GM19239 (cell line): ENCODE results near the gene INHBE.

ENCODE experiments used
- DNase-seq: peaks from one replicate; pipeline ENCODE4 v3.0.0; 2011; ENCODE audit warnings: low spot score; ENCODE audit not compliant: insufficient read length
- FAIRE-seq: peaks from 2 replicates; lab custom pipeline; 2011; peaks lifted over from hg19 to GRCh38; lab: Jason Lieb, UNC

INHBE gene

DNA sequence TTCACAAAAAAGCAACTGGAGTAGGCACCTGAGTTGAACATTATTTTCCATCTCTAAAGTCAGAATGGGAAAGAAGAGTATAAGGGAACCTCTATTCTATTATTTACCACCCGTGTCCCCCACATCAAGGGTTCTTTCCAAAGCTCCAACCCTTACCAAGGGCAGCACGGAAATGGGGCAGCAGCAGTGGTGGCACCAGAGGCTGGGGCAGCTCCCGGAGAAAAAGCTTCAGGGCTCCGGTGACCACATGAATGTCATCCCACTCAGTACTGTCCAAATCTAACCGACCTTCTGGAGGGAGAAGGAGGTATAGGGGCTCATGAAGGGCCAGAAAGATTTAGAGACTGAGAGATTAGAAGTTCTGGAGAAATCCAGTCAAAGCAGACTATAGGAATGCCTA, 18.8 kb downstream of the INHBE start:
- no peak for DNase-seq
- no peak for FAIRE-seq

DNA sequence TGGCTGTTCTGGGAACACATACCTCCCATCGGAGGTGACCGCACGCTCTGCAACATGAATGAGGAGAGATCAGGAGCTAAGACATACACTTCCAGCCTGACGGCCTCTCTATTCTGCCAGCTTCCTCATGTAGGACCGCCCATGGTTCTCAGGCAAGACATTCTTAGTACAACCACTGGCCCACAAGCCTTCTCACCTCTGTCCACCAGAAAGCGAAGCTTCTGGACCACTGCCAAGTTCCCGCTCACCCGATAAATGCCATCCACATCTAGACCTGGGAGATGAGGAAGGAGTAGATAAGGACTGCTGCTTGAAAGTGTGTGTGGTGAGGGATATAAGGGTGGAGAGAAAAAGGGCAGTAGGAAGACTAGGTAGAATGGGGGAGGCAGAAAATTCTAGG, 19.3 kb downstream of the INHBE start:
- FAIRE-seq: no peak
- DNase-seq: no peak

DNA sequence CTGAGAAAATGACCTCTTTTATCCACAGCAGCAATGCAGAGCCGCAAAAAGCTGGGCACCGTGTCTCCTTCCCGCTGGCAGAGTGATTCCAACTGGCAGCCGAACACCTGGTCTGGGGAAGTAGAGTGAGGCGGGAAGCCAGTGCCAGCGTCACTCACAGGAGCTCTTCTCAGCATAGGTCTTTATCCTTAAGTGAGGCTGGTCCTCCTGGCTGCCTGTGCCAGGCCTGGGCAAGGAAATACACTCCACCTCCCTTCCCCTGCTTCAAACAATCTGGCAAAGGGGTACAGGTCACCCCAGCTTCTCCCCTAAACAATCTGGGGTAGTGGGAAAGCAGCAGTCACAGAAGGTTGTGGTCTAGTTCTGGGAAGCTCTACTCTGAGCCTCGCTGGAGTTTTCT, 19.8 kb downstream of the INHBE start:
- DNase-seq (no peak), FAIRE-seq (no peak)

DNA sequence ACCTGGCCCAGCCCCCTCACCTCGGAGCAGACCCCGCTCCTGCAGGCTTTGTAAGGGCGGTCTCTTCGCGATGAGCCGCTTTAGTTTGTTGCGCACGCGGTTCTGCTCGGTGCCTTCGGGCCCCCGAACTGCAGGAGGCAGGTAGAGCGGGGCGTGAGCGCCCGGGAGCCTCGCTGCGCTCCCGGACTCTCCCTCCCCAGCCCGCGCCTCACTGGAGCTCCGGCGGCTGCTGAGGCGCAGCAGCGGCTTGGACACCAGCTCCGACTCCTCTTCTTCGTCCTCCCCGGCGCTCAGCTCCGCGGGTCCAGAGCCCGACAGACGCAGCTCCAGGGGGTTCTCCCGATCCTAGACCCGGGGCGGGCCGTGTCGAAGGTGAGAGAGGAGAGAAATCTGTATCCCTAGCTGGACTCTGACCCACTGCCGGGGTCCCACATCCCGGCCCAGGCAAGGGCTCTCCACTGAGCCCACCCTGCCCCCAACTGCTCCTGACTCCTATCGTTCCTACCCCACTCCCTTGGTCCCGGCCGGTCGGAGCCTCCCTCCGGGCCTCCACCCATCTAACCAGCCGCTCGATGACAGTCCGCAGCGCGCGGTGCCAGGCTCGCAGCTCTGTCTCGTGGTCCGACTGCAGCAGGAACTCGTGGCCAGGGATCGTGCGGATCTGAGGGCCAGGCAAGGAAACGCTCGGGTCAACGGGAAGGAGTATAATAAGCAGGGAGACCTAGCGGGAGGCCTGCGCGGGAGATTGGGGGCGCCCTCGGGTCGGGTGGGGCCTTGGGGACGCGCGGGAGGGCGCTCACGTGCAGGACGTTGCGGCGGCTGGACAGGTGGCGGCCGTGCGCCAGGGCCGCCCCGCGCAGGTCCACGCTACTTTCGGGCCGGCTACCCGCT, 20.4 kb downstream of the INHBE start:
- no peak for DNase-seq
- FAIRE-seq: peak; percentile 14

DNA sequence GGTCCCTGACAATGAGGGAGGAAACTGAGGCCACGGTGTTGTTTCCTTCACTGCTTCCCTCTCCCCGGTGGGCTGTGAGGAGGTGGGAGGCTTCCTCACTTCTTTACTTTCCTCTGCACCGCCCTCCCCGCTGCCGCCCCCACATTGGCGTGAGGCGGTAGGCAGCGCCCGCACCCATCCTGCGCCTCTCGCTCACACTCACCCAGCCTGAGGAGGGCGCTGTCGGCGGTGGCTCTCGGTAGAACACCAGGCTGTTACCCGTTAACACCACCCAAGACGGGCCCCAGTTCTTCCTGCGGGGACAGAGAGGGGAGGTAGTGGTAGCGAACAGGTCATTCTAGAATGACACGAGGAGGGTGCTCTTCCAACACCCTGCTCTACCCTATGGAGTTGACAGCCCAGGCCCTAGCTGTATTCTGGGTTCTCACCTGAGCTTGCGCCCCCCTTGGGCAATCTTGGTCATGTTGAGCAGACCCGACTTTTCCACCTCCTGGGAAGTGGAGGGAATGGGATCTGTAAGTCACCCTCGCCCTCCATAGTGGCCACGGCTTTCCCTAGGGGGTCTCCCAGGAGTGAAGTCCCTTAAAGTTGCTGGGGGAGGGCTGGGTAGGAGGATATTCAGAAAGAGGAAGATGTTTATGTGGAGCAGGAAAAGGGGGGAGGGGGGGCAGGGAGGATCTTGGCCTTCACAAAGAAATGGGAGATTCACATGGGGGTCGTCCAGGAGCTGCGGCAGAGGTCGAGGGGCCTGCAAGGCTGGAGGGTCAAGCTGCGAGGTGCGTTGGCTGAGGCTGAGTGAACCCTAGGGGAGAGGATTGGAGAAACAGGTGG, 21.3 kb downstream of the INHBE start:
- peak; percentile 75 for DNase-seq
- peak; percentile 83 for FAIRE-seq

DNA sequence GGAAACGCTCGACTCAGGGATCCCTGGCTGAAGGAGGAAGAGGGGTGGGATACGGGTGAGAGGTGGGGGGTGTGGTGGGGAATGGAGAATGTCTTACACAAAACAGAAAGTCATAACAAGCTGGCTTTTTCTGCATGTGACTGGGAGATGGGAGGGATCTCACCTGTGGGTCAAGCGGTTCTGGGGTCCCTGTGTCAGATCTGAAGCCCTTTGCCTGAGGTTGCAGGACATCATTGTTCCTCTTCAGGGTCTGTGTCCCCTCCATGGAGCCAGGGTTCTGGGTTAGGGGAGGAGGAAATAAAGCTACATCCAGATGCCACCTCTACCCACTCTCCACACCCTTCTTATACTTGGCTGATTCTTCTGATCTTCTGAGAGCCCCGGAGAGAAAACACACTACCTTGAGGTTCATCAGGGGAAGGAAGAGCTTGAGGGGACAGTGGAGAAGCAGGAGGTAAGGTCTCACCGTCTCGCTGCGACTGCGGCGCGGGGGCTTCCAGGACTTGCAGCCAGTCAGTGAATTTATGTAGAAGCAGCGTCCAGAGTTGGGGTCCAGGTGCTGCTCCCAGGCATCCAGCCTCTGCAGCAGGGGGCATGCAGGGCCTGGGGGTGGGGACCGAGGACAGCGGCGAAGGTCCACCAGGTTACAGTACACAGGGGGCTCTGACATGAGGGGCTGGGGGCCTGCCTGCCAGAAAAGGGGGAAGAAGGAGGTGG, 22.0 kb downstream of the INHBE start:
- DNase-seq (no peak), FAIRE-seq (peak; percentile 80)

DNA sequence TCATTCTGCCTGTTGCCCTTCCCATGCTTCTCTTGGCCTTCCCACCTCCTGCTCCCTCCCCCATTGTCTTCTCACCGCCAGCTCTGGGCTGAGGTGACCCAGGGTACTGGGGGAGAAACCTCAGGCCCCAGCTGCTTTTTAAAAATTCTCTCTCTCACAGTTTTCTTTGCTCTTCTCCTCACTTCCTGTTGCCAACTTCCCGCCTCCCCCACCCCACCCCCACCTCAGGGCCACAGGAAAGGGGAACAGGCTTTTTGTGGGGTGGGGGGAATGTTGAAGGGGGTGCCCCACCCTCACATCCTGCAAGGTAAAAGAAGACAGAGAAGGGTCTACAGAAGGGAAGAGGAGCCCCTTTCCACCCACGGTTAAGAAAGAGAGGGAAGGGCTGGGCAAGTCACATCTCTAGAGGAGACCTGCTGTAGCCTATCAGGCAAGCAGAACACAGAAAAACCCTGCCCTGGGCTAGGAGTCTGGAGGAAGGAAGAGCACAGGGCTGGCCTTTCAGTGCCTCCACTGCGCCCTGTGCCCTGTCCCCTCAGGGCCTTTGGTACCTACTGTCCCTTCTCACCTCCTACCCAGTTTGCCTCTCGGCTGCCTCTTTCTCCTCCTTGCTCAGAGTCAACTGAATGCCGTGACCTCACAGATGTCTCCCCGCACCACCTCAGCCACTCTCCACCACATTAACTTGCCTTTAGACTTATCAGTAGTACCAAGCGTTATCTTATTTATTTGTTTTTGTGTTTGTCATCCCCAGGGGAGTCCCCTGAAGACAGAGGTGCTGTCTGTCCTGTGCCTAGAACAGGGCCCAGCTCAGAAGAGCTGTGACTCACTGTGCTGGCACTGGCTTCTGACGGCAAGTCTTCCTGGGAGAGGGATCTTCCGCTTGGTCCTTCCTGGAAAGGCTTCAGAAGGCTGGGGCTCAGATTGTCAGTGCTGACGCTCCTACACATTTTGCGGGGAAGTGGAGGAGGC, 22.9 kb downstream of the INHBE start:
- FAIRE-seq (peak; percentile 98), DNase-seq (no peak)

DNA sequence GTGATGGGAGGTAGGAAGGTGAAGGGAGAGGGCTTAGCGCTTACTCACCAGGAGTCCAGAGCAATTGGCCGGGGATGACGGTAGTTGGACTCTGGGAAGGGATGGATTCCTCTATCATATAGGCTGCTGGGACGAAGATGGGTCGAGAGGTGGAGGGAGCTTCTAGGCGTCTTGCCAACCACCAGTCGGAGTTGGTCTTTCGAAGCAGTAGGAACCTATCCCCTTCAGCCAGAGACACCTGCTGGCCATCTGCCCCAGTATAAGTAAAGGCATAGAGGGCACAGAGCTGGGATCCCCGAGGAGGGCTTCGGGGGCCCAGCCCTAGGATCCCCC, 23.9 kb downstream of the INHBE start:
- DNase-seq (no peak), FAIRE-seq (peak; percentile 39)

DNA sequence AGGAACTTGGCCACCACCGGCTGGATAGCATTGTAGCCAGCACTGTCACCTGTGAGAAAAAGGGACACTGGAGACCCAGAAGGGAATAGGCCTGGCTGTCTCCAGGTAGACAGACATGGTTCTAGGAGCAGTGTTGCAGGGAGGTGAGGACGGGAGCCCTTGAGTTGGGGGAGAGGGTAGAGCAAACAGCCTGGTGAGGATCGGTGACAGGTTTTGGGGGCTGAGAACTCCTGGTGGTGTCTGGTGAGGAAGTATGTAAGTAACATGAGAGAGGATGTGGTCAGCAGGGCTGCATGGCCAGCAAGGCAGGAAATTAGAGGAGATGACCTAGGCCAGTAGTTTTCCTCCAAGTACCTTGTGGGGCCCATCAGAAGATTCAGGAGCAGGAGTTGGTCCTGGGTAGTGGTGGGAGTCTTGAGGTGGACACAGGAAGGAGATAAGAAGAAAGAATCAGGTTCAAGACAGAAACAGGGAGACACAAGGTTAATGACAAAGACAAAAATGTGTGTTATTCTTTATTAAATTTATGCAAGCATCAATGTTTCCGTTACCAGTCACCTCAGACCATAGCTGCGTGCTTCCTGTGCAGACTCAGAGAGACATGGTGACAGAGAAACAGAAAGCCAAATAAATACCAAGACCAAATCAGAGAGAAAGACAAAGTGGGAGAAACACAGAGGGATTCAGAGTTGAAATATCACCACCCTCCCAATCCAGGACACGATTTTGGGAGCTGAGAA, 24.4 kb downstream of the INHBE start, which contains the start of gene ARHGAP9:
Gene ARHGAP9, minus strand, starts transcription at position 491 of the 740 bp plus-strand sequence. Its CDS starts 460 bp downstream, at position 31.
- FAIRE-seq: peak; percentile 92
- no peak for DNase-seq

DNA sequence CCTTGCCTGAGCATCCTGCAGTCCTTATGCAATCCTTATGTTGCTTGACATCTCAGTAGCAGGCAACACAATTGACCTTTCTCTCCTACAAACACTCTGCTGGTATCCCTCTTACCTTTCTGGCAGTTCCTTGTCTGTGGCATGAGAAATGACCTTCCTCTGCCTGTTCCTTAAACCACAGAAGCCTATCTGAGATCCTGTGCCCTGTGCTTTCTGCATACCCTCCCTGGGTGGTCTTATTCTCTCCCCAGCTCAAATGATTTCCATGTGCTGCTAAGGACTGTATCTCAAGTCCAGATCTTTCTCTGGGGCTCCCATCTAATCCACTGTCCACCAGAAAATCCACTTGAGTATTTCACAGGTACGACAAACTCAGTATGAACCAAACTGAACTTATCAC, 26.6 kb downstream of the INHBE start:
- DNase-seq (no peak), FAIRE-seq (peak; percentile 18)

DNA sequence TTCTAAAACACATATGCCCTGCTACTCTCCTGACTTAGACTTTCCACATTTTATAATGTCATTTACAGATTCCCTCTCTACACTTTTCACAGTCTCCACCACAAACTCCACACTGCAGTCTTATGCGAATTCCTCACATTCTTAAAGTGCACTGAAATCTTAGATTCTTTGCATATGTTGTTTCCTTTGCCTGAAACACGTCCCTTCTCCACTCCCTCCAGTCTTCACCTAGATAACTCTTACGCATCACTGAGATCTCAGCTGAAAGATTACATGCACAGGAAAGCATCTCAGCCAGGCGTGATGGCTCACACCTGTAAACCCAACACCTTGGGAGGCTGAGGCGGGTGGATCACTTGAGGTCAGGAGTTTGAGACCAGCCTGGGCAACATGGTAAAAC, 28.4 kb downstream of the INHBE start:
- DNase-seq (no peak), FAIRE-seq (no peak)

DNA sequence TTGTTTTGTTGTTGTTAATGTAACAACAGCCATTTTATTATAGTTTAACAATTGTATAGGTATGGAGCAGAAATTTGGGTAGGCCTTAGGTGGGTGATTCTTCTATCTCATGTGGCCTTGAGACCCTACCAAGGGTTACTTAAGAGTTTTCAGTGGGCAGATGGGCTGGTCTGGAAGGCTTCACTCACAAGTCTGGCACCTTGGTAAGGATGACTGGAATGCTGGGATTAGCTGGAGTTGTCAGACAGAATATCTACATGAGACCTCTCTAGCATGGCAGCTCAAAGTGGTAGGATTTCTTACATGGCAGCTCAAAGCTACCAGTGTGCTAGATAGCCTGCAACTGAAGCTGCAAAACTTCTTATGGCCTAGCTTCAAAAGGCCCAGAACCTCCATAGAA, 30.6 kb downstream of the INHBE start:
- no peak for FAIRE-seq
- DNase-seq: no peak

DNA sequence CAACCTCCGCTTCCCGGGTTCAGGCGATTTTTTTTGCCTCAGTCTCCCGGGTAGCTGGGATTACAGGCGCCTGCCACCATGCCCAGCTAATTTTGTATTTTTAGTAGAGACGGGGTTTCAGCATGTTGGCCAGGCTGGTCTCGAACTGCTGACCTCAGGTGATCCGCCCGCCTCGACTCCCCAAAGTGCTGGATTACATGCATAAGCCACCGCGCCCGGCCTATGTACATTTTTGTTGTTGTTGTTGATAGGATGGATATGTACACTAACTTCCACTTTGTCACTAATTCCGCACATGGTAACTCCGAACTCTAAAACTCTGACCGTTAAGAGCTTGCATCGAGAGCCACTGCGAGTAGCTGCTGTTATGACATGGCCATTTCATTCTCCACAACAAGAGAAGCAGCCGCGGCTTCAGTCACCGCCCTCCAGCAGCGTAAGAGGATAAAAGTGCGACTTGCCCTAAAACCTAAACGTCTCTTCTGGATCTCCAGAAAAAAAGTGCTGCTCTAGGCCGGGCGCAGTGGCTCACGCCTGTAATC, 32.0 kb downstream of the INHBE start:
- DNase-seq: no peak
- no peak for FAIRE-seq

DNA sequence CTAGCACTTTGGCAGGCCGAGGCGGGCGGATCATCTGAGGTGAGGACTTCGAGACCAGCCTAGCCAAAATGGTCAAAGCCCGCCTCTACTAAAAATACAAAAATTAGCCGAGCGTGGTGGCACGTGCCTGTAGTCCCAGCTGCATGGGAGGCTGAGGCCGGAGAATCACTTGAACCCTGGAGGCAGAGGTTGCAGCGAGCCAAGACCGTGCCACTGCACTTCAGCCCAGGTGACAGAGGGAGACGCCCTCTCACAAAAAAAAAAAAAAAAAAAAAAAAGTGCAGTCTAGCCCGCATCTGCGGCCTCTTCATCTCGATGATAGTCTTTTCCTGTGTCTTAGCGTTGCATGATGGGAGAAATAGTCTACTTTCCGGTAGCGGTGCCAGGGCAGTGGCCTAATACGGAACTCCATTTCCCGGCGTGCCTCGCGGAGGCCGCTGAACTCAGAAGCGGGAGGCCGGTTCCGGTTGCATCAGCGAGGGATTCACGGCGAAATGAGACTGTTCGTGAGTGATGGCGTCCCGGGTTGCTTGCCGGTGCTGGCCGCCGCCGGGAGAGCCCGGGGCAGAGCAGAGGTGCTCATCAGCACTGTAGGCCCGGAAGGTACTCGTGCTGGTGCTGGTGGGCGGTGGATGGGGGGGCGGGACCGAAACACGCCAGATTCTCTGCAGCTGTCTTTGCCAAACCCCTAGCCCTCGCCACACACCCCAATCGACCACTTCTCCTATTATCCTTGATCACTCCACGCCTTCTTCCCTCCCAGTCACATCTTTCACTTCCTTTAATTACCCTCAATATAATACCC, 32.7 kb downstream of the INHBE start, which contains the start of gene MARS1:
Gene MARS1, plus strand, starts transcription at position 472 of the 805 bp plus-strand sequence. Its CDS starts 23 bp downstream, at position 495.
- peak; percentile 87 for FAIRE-seq
- DNase-seq: peak; percentile 90

DNA sequence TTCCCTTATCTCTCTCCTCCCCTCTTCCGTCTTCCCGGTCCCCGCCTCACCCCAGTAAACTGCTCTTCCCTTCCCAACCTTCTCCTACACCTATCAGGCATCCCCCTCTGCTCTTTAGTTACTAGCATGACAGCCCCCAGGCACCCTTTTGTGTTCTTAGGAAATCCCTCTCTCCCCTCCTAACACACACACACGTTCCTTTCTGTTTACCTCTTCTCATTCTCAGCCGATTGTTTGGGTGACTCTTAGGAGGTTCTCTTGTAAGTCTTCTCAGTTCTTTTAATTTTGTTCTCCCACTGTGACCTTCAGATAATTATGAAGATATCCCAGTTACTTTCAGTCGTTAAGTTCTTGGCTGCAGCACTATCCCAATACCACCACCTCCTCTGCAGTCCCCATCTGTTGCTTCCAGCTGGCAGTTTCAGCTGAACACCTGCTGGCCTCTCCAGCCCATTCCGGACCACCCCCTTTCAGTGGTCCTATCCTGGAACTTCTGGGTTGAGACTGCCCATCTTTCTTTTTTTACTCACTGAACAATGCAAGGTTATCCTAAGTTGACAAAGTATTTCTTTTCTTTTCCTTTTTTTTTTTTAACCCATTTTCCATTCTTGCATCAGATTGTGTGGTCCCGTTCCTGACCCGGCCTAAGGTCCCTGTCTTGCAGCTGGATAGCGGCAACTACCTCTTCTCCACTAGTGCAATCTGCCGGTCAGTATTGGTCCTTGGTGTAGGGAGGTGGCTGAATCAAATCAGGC, 33.5 kb downstream of the INHBE start:
- DNase-seq (no peak), FAIRE-seq (no peak)

DNA sequence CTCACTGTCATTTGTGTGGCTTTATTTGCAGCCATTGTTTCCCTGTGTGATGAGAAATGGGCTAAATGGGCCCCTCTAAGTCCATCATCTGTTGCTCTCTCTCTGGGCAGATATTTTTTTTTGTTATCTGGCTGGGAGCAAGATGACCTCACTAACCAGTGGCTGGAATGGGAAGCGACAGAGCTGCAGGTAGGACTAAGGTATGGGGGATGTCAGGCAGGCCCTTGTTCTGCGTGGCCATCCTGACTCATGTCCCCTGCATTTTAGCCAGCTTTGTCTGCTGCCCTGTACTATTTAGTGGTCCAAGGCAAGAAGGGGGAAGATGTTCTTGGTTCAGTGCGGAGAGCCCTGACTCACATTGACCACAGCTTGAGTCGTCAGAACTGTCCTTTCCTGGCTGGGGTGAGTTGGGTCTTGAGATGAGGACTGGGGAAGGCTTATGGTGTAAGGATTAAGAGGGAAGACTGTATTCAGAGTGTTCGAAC, 34.1 kb downstream of the INHBE start:
- DNase-seq (no peak), FAIRE-seq (no peak)

DNA sequence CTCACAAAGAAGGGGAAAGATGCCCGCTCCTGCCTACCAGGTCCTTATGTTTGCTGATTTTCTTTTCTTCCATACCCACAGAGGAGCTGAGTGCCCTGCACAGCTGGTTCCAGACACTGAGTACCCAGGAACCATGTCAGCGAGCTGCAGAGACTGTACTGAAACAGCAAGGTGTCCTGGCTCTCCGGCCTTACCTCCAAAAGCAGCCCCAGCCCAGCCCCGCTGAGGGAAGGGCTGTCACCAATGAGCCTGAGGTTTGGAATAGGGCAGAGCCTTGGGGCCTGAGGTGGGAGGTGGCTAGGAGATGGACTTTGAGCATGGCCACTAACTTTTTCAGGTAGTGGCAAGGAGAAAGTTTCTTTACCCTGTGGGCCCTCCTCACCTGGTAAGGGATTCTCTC, 35.0 kb downstream of the INHBE start:
- no peak for FAIRE-seq
- no peak for DNase-seq
